Panc1 (cell line): ENCODE data around the gene RPS6KA1.

Experiments
- CTCF ChIP-seq: fragments of 450-650 bp; IDR thresholded peaks from 2 replicates; pipeline ENCODE4 v1.5.1; 2017; ENCODE audit warnings: mild to moderate bottlenecking
- POLR2AphosphoS5 ChIP-seq: IDR thresholded peaks from 2 replicates; pipeline ENCODE4 v1.6.1; 2012; ENCODE audit warnings: mild to moderate bottlenecking, low read depth, low read length, moderate library complexity
- REST ChIP-seq, 2 experiments: IDR thresholded peaks; 2 replicates each; pipeline ENCODE4 v1.6.1; 2011 to 2012; ENCODE audit warnings: low read depth in 2 of 2, control low read depth in 1 of 2, low read length in 1 of 2, mild to moderate bottlenecking in 1 of 2, moderate library complexity in 1 of 2; ENCODE audit not compliant: insufficient read depth in 1 of 2

- TF ChIP-seq CTCF: no peak
- TF ChIP-seq POLR2AphosphoS5: no peak
- no peak for TF ChIP-seq REST (IDR thresholded peaks at IDR 0.05; ENCODE audit: insufficient read depth in 1 of 2, low read depth in 2 of 2, low read length in 1 of 2)
Observed at GRCh38 chr1:26554781-26555180, 25.2 kb downstream of the RPS6KA1 start.
